WI38 (cell line): Measurements from ENCODE around the gene COX8C.

ENCODE experiments used
- H3K4me3 ChIP-seq: 2 replicates; pipeline ENCODE4 v1.5.1; 2011; ENCODE audit warnings: low read depth, mild to moderate bottlenecking, control low read depth, low read length
- CTCF ChIP-seq: IDR thresholded peaks from 2 replicates; pipeline ENCODE4 v1.5.1; 2012; ENCODE audit warnings: low read depth, mild to moderate bottlenecking, control low read depth, low read length

The COX8C gene

GRCh38 chr14:93331002-93331727, 15.8 kb upstream of the COX8C start:
- peak overlapping the region; percentile 65 for H3K4me3 ChIP-seq

GRCh38 chr14:93331728-93332396, 15.1 kb upstream of the COX8C start:
- TF ChIP-seq CTCF: no peak
- peak overlapping the region; percentile 65 for H3K4me3 ChIP-seq

More at GRCh38 chr14:93331002-93331727, 15.8 kb upstream of the COX8C start:
- no peak for TF ChIP-seq CTCF

- H3K4me3 ChIP-seq: peak overlapping the region; percentile 65
- no peak for TF ChIP-seq CTCF
These were observed 14.6 kb upstream of the COX8C start for GRCh38 chr14:93332397-93332852.

- TF ChIP-seq CTCF: no peak; the same call in 1 of the 2 replicates
- H3K4me3 ChIP-seq: peak within 1 kb of the TSS; percentile 65
These were observed 13.9 kb upstream of the COX8C start, which contains the start of gene BTBD7 for GRCh38 chr14:93332853-93333630. TSS of gene BTBD7 (minus strand) at chr14:93333036. CDS start at chr14:93296051, 36,985 bp downstream.

- TF ChIP-seq CTCF: no peak
- peak overlapping the region; percentile 64 for H3K4me3 ChIP-seq
These were observed 13.3 kb upstream of the COX8C start for GRCh38 chr14:93333631-93334103.

GRCh38 chr14:93337143-93337753, 9.7 kb upstream of the COX8C start:
- TF ChIP-seq CTCF: no peak
- no peak overlapping the region for H3K4me3 ChIP-seq
